Right atrium auricular region (tissue), 2 donors: ENCODE results near the gene GNAZ. TPM values are rescaled to one million over a fixed set of nuclear protein-coding genes. Genes with fewer than 3 reads are reported as not detected.
A peak's percentile ranks its signal among the peaks of the same experiment; 100 is the strongest.

Experiments
- DNase-seq: peaks from one replicate; pipeline ENCODE4 v3.0.0-alpha.2; 2019; ENCODE audit warnings: low spot score
- H3K27ac ChIP-seq, 2 donors: fragments of 200-600 bp; sonication (generic); 1 replicate in 1 of 2; 2 replicates in 1 of 2; pipeline ENCODE4 v1.5.1; 2016 to 2019
- H3K27me3 ChIP-seq, 2 donors: fragments of 200-600 bp; sonication (generic); one replicate each; pipeline versions ENCODE4 v1.5.1 to v1.6.0; 2017 to 2019
- H3K36me3 ChIP-seq: fragments of 200-600 bp; sonication (generic); one replicate; pipeline ENCODE4 v1.5.1; 2016
- H3K4me1 ChIP-seq, 2 donors: fragments of 200-600 bp; sonication (generic); one replicate each; pipeline versions ENCODE4 v1.5.1 to v1.6.0; 2017 to 2019
- H3K4me3 ChIP-seq, 2 donors: fragments of 200-600 bp; sonication (generic); 1 replicate in 1 of 2; 2 replicates in 1 of 2; pipeline ENCODE4 v1.5.1; 2017 to 2019; ENCODE audit warnings: mild to moderate bottlenecking in 1 of 2, moderate library complexity in 1 of 2
- H3K9me3 ChIP-seq, 2 donors: fragments of 200-600 bp; sonication (generic); one replicate each; pipeline ENCODE4 v1.5.1; 2019
- CTCF ChIP-seq, 2 donors: fragments of 200-600 bp; sonication (generic); IDR thresholded peaks; one replicate each; pipeline ENCODE4 v1.5.1; 2019; ENCODE audit warnings: antibody characterized with exemption in 2 of 2
- total RNA-seq, 2 donors: library from RNA; depleted of rRNA; stranded (reverse); fragments of >200 nt; gene quantifications; one replicate each; pipeline ENCODE4 v1.1.0, GENCODE V29; 2016

GNAZ gene
- total RNA-seq, 2 donors from 2014 or later = 1.9 to 3.2 TPM

GRCh38 chr22:23062616-23063538, 7.4 kb upstream of the GNAZ start:
- no peak for TF ChIP-seq CTCF (IDR thresholded peaks at IDR 0.05)
- H3K4me3 ChIP-seq = no peak overlapping the region
- peak; percentile 54 for DNase-seq
- H3K27ac ChIP-seq = no peak overlapping the region
- H3K4me1 ChIP-seq = no peaks in the 10 kb centered on the region
- H3K27me3 ChIP-seq = no peaks in the 10 kb centered on the region
- no peaks in the 10 kb centered on the region for H3K9me3 ChIP-seq
- H3K36me3 ChIP-seq = no peaks in the 10 kb centered on the region

- no peak overlapping the region for H3K27ac ChIP-seq
- no peaks in the 10 kb centered on the region for H3K27me3 ChIP-seq
- H3K4me1 ChIP-seq = no peaks in the 10 kb centered on the region
- H3K4me3 ChIP-seq = no peak overlapping the region
- H3K36me3 ChIP-seq = no peaks in the 10 kb centered on the region
- no peak for TF ChIP-seq CTCF (IDR thresholded peaks at IDR 0.05)
- H3K9me3 ChIP-seq = no peaks in the 10 kb centered on the region
- DNase-seq = peak; percentile 53
These were observed 6.6 kb upstream of the GNAZ start for GRCh38 chr22:23063539-23064380.

- Histone ChIP-seq H3K4me1 (peaks cover 0 to 6% of the 10 kb centered on the region in 2 donors), H3K9me3 (no peaks in the 10 kb centered on the region), H3K36me3 (no peaks in the 10 kb centered on the region), H3K27ac (no peak overlapping the region), H3K4me3 (no peak overlapping the region), H3K27me3 (no peaks in the 10 kb centered on the region)
- TF ChIP-seq CTCF (IDR thresholded peaks at IDR 0.05) = no peak
- no peak for DNase-seq
These were observed 5.8 kb upstream of the GNAZ start for GRCh38 chr22:23064381-23065068.

DNA sequence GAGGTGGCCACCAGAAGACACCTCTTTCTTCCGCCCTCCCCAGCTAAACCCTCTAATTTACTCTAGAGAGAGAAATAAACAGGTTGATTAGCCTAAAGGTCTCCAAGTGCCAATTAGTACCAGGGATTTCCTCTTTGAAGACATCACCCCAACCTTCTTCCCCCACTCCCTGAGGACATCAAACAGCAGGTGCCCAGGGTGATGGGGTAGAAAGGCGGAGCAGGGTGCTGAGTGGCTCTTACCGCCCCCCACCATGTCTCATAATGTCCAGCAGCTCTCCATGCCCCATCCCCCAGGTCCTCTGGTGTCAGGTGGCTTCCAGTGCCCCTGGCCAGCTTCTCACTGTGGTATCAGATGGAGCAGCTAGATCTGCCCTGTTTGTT, 5.3 kb upstream of the GNAZ start:
- Histone ChIP-seq H3K27ac (no peak overlapping the region), H3K9me3 (no peaks in the 10 kb centered on the region), H3K27me3 (no peaks in the 10 kb centered on the region), H3K4me3 (no peak overlapping the region), H3K36me3 (no peaks in the 10 kb centered on the region), H3K4me1 (peaks cover 0 to 9% of the 10 kb centered on the region in 2 donors)
- no peak for TF ChIP-seq CTCF (IDR thresholded peaks at IDR 0.05)
- no peak for DNase-seq

DNA sequence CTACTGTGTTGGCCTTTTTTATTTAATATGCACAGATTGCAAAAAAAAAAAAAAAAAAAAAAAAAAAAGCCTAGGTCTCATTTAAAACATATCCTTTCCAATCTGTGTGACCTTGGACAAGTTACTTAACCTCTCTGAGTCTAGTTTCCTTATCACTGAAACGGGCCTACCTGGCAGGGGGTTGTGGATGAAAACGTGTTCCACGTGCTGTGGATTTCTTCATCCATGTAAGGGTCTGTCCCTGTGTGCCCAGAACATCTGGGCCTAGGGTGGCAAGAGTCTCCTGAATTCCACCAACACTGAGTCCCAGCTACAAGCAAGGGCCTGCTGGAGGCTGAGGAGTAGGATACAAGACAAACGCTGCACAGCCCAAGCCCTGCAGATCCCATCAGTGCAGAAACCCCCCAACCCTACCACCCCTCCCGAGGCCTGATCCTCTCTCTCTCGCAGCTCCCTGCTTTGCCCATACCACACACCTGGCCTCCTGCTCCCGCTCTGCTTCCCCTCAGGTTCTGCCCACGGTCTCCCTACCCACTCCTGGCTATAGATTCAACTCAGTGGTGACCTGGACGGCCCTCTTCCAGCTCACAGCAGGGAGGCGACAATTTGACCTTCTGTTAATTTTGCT, 4.7 kb upstream of the GNAZ start:
- peak; percentile 50 for DNase-seq
- no peaks in the 10 kb centered on the region for H3K27me3 ChIP-seq

More for the DNA sequence above, 4.7 kb upstream of the GNAZ start:
- no peak overlapping the region for H3K27ac ChIP-seq
- H3K4me3 ChIP-seq = no peak overlapping the region
- TF ChIP-seq CTCF (IDR thresholded peaks at IDR 0.05) = no peak
- H3K4me1 ChIP-seq = peaks cover 0 to 12% of the 10 kb centered on the region in 2 donors
- H3K36me3 ChIP-seq = no peaks in the 10 kb centered on the region
- no peaks in the 10 kb centered on the region for H3K9me3 ChIP-seq
